Muscle layer of colon (tissue), 2 donors: ENCODE measurements around the gene RRP9.

Experiments
- H3K27ac ChIP-seq: one replicate; pipeline ENCODE4 v1.7.0; 2013; ENCODE audit warnings: low read depth, mild to moderate bottlenecking, low read length, moderate library complexity
- H3K27me3 ChIP-seq, 2 donors: one replicate each; pipeline ENCODE4 v1.7.0; 2013; ENCODE audit warnings: low read length in 2 of 2, mild to moderate bottlenecking in 2 of 2; ENCODE audit not compliant: insufficient read depth in 2 of 2, control insufficient read depth in 1 of 2
- H3K36me3 ChIP-seq: one replicate; pipeline ENCODE4 v1.7.0; 2013; ENCODE audit warnings: mild to moderate bottlenecking, low read length; ENCODE audit not compliant: insufficient read depth
- H3K4me1 ChIP-seq: one replicate; pipeline ENCODE4 v1.7.0; 2013; ENCODE audit warnings: mild to moderate bottlenecking, low read length; ENCODE audit not compliant: insufficient read depth
- H3K4me3 ChIP-seq, 2 donors: one replicate each; pipeline ENCODE4 v1.7.0; 2013; ENCODE audit warnings: low read length in 2 of 2, low read depth in 1 of 2, mild to moderate bottlenecking in 1 of 2, moderate library complexity in 1 of 2
- H3K9ac ChIP-seq: one replicate; pipeline ENCODE4 v1.7.0; 2013; ENCODE audit warnings: low read length
- H3K9me3 ChIP-seq: one replicate; pipeline ENCODE4 v1.7.0; 2013; ENCODE audit warnings: mild to moderate bottlenecking, low read length
- donor health status: abdominal sarcoma.
- donor health status: Adenocarcinoma of cecum.

RRP9 gene

GRCh38 chr3:51940648-51941462, 849 bp downstream of the RRP9 start:
- Histone ChIP-seq H3K36me3 (peaks cover 26% of the 10 kb centered on the region), H3K4me3 (peak overlapping the region; percentile 74 to 75)

GRCh38 chr3:51938780-51939425, 2.8 kb downstream of the RRP9 start:
- H3K27me3 ChIP-seq: no peaks in the 10 kb centered on the region
- H3K9me3 ChIP-seq: no peaks in the 10 kb centered on the region
- H3K4me3 ChIP-seq: no peak overlapping the region
- H3K9ac ChIP-seq: no peak overlapping the region
- H3K36me3 ChIP-seq: peaks cover 32% of the 10 kb centered on the region
- no peak overlapping the region for H3K27ac ChIP-seq
- peaks cover 29% of the 10 kb centered on the region for H3K4me1 ChIP-seq

More at GRCh38 chr3:51940648-51941462, 849 bp downstream of the RRP9 start:
- peaks cover 29% of the 10 kb centered on the region for H3K4me1 ChIP-seq
- H3K9me3 ChIP-seq: no peaks in the 10 kb centered on the region
- peak overlapping the region; percentile 64 for H3K9ac ChIP-seq
- no peaks in the 10 kb centered on the region for H3K27me3 ChIP-seq
- H3K27ac ChIP-seq: peak overlapping the region; percentile 70

GRCh38 chr3:51937611-51938450, 3.9 kb downstream of the RRP9 start:
- H3K4me1 ChIP-seq: peaks cover 21% of the 10 kb centered on the region
- H3K27me3 ChIP-seq: no peaks in the 10 kb centered on the region
- no peak overlapping the region for H3K9ac ChIP-seq
- H3K36me3 ChIP-seq: peaks cover 42% of the 10 kb centered on the region
- H3K9me3 ChIP-seq: no peaks in the 10 kb centered on the region
- H3K4me3 ChIP-seq: no peak overlapping the region
- H3K27ac ChIP-seq: no peak overlapping the region

GRCh38 chr3:51937014-51937413, 4.7 kb downstream of the RRP9 start:
- no peak overlapping the region for H3K9ac ChIP-seq
- H3K9me3 ChIP-seq: no peaks in the 10 kb centered on the region
- peaks cover 45% of the 10 kb centered on the region for H3K36me3 ChIP-seq

GRCh38 chr3:51935886-51936755, 5.6 kb downstream of the RRP9 start:
- no peak overlapping the region for H3K4me3 ChIP-seq
- H3K27me3 ChIP-seq: no peaks in the 10 kb centered on the region
- H3K4me1 ChIP-seq: peaks cover 12% of the 10 kb centered on the region
- peaks cover 45% of the 10 kb centered on the region for H3K36me3 ChIP-seq
- H3K9ac ChIP-seq: no peak overlapping the region
- no peak overlapping the region for H3K27ac ChIP-seq
- H3K9me3 ChIP-seq: no peaks in the 10 kb centered on the region

More at GRCh38 chr3:51937014-51937413, 4.7 kb downstream of the RRP9 start:
- Histone ChIP-seq H3K27ac (no peak overlapping the region), H3K4me1 (peaks cover 16% of the 10 kb centered on the region), H3K27me3 (no peaks in the 10 kb centered on the region), H3K4me3 (no peak overlapping the region)

GRCh38 chr3:51934991-51935885, 6.5 kb downstream of the RRP9 start:
- H3K9ac ChIP-seq: no peak overlapping the region
- no peaks in the 10 kb centered on the region for H3K27me3 ChIP-seq
- peaks cover 4% of the 10 kb centered on the region for H3K4me1 ChIP-seq
- H3K27ac ChIP-seq: no peak overlapping the region
- H3K4me3 ChIP-seq: no peak overlapping the region
- H3K36me3 ChIP-seq: peaks cover 45% of the 10 kb centered on the region
- H3K9me3 ChIP-seq: no peaks in the 10 kb centered on the region

GRCh38 chr3:51934139-51934850, 7.4 kb downstream of the RRP9 start:
- no peaks in the 10 kb centered on the region for H3K27me3 ChIP-seq
- no peaks in the 10 kb centered on the region for H3K9me3 ChIP-seq
- no peak overlapping the region for H3K9ac ChIP-seq
- H3K4me3 ChIP-seq: no peak overlapping the region
- H3K36me3 ChIP-seq: peaks cover 45% of the 10 kb centered on the region
- H3K27ac ChIP-seq: no peak overlapping the region
- no peaks in the 10 kb centered on the region for H3K4me1 ChIP-seq

GRCh38 chr3:51933471-51934138, 8.1 kb downstream of the RRP9 start:
- Histone ChIP-seq H3K27me3 (no peaks in the 10 kb centered on the region), H3K4me3 (no peak overlapping the region), H3K27ac (no peak overlapping the region), H3K9ac (no peak overlapping the region), H3K36me3 (peaks cover 45% of the 10 kb centered on the region), H3K4me1 (no peaks in the 10 kb centered on the region), H3K9me3 (no peaks in the 10 kb centered on the region)

- Histone ChIP-seq H3K36me3 (peaks cover 44% of the 10 kb centered on the region), H3K4me1 (no peaks in the 10 kb centered on the region), H3K9me3 (no peaks in the 10 kb centered on the region), H3K9ac (no peak overlapping the region), H3K27ac (no peak overlapping the region), H3K4me3 (no peak overlapping the region), H3K27me3 (no peaks in the 10 kb centered on the region)
Measured at GRCh38 chr3:51932471-51933370, 9.0 kb downstream of the RRP9 start.
